ENCODE results near the gene PRAF2.

Gene PRAF2

DNA sequence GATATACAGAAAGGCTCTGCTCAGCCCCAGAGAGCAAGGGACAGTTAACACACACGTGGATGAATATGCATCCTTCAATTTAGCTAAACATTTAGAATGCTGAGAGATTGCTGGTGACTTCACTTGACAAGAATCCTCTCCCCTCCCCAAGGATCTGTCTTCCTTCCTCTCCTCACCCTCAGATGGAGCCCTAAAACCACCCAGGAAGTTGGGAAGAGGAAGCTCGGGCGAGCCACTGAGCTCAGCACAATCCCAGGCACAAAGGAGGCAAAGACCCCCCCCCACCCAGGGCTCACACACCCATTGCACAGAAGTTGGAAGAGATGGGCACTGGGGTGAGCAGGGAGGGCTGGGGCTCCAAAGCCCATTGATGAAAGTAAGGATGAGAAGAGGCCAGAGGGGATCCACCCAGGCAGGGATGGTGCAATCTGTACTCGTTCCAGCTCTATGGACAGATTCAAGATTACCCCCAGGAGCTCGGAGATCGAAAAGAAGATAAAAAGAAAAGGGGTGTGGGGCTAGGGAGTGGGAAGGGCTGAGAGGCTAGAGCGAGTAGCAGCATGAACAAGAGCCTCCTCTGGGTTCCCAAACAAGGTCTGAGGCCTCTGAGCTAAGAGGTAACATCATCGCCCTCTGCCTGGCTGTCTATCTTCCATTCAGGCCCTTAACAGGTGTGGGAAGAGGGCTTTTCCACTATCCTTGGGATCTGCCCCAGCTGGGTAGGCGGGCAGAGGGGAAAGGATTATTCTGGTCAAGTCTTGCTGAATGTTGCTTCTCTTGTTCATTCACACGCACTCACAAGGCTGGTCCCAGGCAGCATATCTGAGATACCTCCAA is 31.8 kb downstream of the PRAF2 start:
- DNase-seq, result no peak

DNA sequence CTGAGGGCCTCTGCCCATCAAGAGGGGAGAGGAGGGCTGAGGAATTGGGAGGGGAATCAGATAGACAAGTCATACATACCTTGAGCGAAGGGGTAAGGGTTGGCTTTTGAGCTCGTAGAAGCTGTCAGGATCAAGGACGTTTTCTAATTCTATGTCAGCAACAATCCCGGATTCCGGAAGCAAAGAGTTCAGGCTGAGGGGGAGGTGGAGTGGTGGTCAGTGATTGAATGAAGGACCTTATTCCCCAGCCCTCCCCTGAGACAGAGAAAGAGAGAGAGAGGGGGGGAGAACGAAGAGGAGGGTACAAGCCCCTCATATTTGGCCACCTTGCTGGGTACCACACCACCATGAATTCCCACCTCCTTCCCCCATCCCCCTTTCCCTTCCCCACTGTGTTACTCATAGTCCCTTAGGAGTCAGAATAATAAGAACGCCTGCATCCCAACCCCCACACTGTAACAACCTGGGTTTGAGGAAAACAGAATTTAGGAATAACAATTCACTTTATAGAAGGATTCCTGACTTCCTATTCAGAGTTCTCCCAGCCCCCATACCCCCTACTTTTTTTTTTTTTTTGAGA is 33.3 kb downstream of the PRAF2 start:
- no peak for DNase-seq

- peak; percentile 66 for DNase-seq
Measured at GRCh38 chrX:49039598-49040375, 34.0 kb downstream of the PRAF2 start.

DNA sequence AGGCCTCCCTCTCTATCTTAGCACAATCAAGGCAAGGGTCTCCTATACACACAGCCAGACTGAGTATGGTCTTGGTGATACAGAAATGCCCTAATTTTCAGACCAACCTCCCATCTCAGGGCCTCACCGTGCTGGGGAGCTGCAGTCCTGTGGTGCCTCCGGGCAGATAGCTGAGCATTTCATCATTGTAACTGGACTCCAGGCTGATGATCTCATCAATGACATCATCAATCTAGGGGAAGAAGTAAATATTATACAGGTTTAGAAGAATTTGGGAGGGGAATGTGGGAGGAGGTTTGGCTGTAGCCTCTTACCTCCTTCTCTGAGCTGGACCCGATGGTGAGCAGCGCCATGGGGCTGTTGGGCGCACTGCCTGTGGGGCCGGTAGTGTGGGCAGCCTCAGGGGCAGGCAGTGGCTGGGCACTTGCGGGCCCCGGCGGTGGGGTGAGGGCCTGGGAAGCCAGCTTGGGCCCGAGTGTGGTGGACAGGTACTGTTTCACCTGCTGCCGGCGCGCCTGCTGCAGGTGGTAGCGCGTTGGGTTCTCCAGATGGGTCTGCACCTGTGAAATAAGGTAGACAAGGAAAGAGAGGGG is 35.8 kb downstream of the PRAF2 start:
- no peak for DNase-seq

DNA sequence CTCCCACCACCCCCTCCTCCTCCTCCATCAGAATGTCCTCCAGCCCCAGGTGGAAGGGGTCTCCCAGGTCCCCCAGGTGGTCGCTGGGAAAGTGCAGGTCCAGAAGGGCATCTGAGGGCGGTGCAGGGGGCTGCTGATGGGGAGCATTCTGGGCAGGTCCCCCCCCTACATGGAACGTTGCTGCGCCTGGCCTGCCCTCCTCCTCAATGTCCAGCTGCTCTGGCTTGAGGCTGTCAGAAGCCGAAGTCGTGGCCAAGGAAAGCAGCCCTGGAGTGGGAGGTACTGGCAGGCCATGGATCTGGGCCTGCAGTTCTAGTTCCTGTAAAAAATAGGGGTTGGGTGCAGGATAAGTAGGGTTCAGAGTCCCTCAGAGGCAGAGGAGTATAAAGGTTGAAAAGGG is 43.5 kb downstream of the PRAF2 start:
- DNase-seq, result no peak

GRCh38 chrX:49029876-49030275 is 43.9 kb downstream of the PRAF2 start:
- no peak for DNase-seq
